ENCODE measurements around the gene FAXDC2.
"Not testable (repeated sequence)": the region's sequence is repeated elsewhere in the genome, so short reads cannot be mapped to it uniquely, and the experiment has no call there.

The FAXDC2 gene

GRCh38 chr5:154861946-154862345 is 11.5 kb upstream of the FAXDC2 start:
- no peak for DNase-seq (ENCODE audit: low spot score)

- no peak for DNase-seq (ENCODE audit: low spot score)
Observed at GRCh38 chr5:154860765-154861164, 10.4 kb upstream of the FAXDC2 start.

- DNase-seq (ENCODE audit: low spot score) = no peak
Observed at GRCh38 chr5:154860123-154860522, 9.7 kb upstream of the FAXDC2 start.

- DNase-seq (ENCODE audit: low spot score) = peak; percentile 20
Observed at GRCh38 chr5:154858972-154859871, 8.8 kb upstream of the FAXDC2 start.

GRCh38 chr5:154858297-154858971 is 8.0 kb upstream of the FAXDC2 start, which contains the start of gene CNOT8:
CNOT8 (plus strand) TSS chr5:154858627; CDS start chr5:154863279, 4,652 bp downstream.
- DNase-seq (ENCODE audit: low spot score) = peak; percentile 98

- DNase-seq (ENCODE audit: low spot score) = peak; percentile 91
Observed at GRCh38 chr5:154857530-154858296, 7.3 kb upstream of the FAXDC2 start.

- no peak for DNase-seq (ENCODE audit: low spot score)
Observed at GRCh38 chr5:154851351-154851750, 948 bp upstream of the FAXDC2 start.

- DNase-seq (ENCODE audit: low spot score) = no peak
Observed at GRCh38 chr5:154849791-154850201, 607 bp downstream of the FAXDC2 start.

GRCh38 chr5:154849264-154849785 is 1.1 kb downstream of the FAXDC2 start:
- no peak for DNase-seq (ENCODE audit: low spot score)

- DNase-seq (ENCODE audit: low spot score) = no peak
Observed at GRCh38 chr5:154844809-154845208, 5.6 kb downstream of the FAXDC2 start.

GRCh38 chr5:154842689-154843530 is 7.5 kb downstream of the FAXDC2 start:
- no peak for DNase-seq (ENCODE audit: low spot score)

GRCh38 chr5:154841273-154841661 is 9.1 kb downstream of the FAXDC2 start:
- DNase-seq (ENCODE audit: low spot score) = no peak

GRCh38 chr5:154840435-154841272 is 9.7 kb downstream of the FAXDC2 start:
- DNase-seq (ENCODE audit: low spot score) = no peak

GRCh38 chr5:154837009-154837901 is 13.1 kb downstream of the FAXDC2 start:
- DNase-seq (ENCODE audit: low spot score) = no peak

GRCh38 chr5:154836225-154836624 is 14.2 kb downstream of the FAXDC2 start:
- DNase-seq (ENCODE audit: low spot score) = no peak

GRCh38 chr5:154835701-154836052 is 14.7 kb downstream of the FAXDC2 start:
- DNase-seq (ENCODE audit: low spot score) = not testable (repeated sequence)

GRCh38 chr5:154834053-154834452 is 16.4 kb downstream of the FAXDC2 start:
- no peak for DNase-seq (ENCODE audit: low spot score)

GRCh38 chr5:154832804-154833203 is 17.6 kb downstream of the FAXDC2 start:
- not testable (repeated sequence) for DNase-seq (ENCODE audit: low spot score)

- DNase-seq (ENCODE audit: low spot score) = no peak
Observed at GRCh38 chr5:154831451-154831850, 19.0 kb downstream of the FAXDC2 start.
